Measurements from ENCODE around the gene CDH11.

The CDH11 gene

GRCh38 chr16:64924086-64924485 is 197.8 kb downstream of the CDH11 start:
- H3K9me3 ChIP-seq (replicated peaks; ENCODE audit: insufficient read depth, low read length): no peaks in the 10 kb centered on the region
- no peaks in the 10 kb centered on the region for H3K4me1 ChIP-seq (ENCODE audit: low read length)
- no peak overlapping the region for H3K27ac ChIP-seq (ENCODE audit: low read length)
- no peaks in the 10 kb centered on the region for H3K36me3 ChIP-seq (replicated peaks; ENCODE audit: insufficient read depth, low read length)
- H3K4me2 ChIP-seq (ENCODE audit: low read depth, low read length): no peak overlapping the region
- H3K79me2 ChIP-seq (ENCODE audit: low read length): no peaks in the 10 kb centered on the region
- no peaks in the 10 kb centered on the region for H3F3A ChIP-seq (ENCODE audit: insufficient read depth, low read length)
- DNase-seq: no peak
- H4K20me1 ChIP-seq (ENCODE audit: insufficient read depth, low read length): no peaks in the 10 kb centered on the region
- no peak overlapping the region for H3K4me3 ChIP-seq (ENCODE audit: low read length)
- H3K9ac ChIP-seq (ENCODE audit: low read length): no peak overlapping the region
- H2AFZ ChIP-seq (ENCODE audit: low read length): no peak overlapping the region
- no peaks in the 10 kb centered on the region for H3K27me3 ChIP-seq (replicated peaks; ENCODE audit: insufficient read depth, low read length)
- TF ChIP-seq EZH2 (optimal IDR thresholded peaks at IDR 0.05; ENCODE audit: low read depth, low read length) (no peak), EZH2phosphoT487 (IDR thresholded peaks at IDR 0.05; ENCODE audit: low read length) (no peak), CTCF (IDR thresholded peaks at IDR 0.05; ENCODE audit: low read length) (no peak)
- H3K9me2 ChIP-seq (replicated peaks; ENCODE audit: insufficient read depth, low read length): no peaks in the 10 kb centered on the region; the same call in 1 of the 2 replicates

GRCh38 chr16:64919929-64920607 is 201.8 kb downstream of the CDH11 start:
- H3K9me2 ChIP-seq (replicated peaks; ENCODE audit: insufficient read depth, low read length): no peaks in the 10 kb centered on the region; the same call in 1 of the 2 replicates
- H3K4me1 ChIP-seq (ENCODE audit: low read length): no peaks in the 10 kb centered on the region
- H2AFZ ChIP-seq (ENCODE audit: low read length): no peak overlapping the region
- H3F3A ChIP-seq (ENCODE audit: insufficient read depth, low read length): no peaks in the 10 kb centered on the region
- H3K27me3 ChIP-seq (replicated peaks; ENCODE audit: insufficient read depth, low read length): no peaks in the 10 kb centered on the region
- no peaks in the 10 kb centered on the region for H3K36me3 ChIP-seq (replicated peaks; ENCODE audit: insufficient read depth, low read length)
- TF ChIP-seq CTCF (IDR thresholded peaks at IDR 0.05; ENCODE audit: low read length) (no peak), EZH2phosphoT487 (IDR thresholded peaks at IDR 0.05; ENCODE audit: low read length) (no peak)
- H3K9me3 ChIP-seq (replicated peaks; ENCODE audit: insufficient read depth, low read length): no peaks in the 10 kb centered on the region
- H3K4me2 ChIP-seq (ENCODE audit: low read depth, low read length): no peak overlapping the region
- no peak overlapping the region for H3K27ac ChIP-seq (ENCODE audit: low read length)
- no peak for DNase-seq
- no peaks in the 10 kb centered on the region for H4K20me1 ChIP-seq (ENCODE audit: insufficient read depth, low read length)
- H3K4me3 ChIP-seq (ENCODE audit: low read length): no peak overlapping the region
- no peak overlapping the region for H3K9ac ChIP-seq (ENCODE audit: low read length)
- no peaks in the 10 kb centered on the region for H3K79me2 ChIP-seq (ENCODE audit: low read length)

- Histone ChIP-seq H3K9me2 (replicated peaks; ENCODE audit: insufficient read depth, low read length) (no peaks in the 10 kb centered on the region; the same call in 1 of the 2 replicates), H3K79me2 (ENCODE audit: low read length) (no peaks in the 10 kb centered on the region), H3F3A (ENCODE audit: insufficient read depth, low read length) (no peaks in the 10 kb centered on the region), H3K4me2 (ENCODE audit: low read depth, low read length) (no peak overlapping the region), H3K27me3 (replicated peaks; ENCODE audit: insufficient read depth, low read length) (no peaks in the 10 kb centered on the region), H3K27ac (ENCODE audit: low read length) (no peak overlapping the region), H3K4me3 (ENCODE audit: low read length) (no peak overlapping the region), H2AFZ (ENCODE audit: low read length) (no peak overlapping the region), H3K36me3 (replicated peaks; ENCODE audit: insufficient read depth, low read length) (no peaks in the 10 kb centered on the region), H4K20me1 (ENCODE audit: insufficient read depth, low read length) (no peaks in the 10 kb centered on the region), H3K4me1 (ENCODE audit: low read length) (no peaks in the 10 kb centered on the region), H3K9ac (ENCODE audit: low read length) (no peak overlapping the region), H3K9me3 (replicated peaks; ENCODE audit: insufficient read depth, low read length) (no peaks in the 10 kb centered on the region)
- no peak for DNase-seq
- TF ChIP-seq CTCF (IDR thresholded peaks at IDR 0.05; ENCODE audit: low read length) (no peak), EZH2phosphoT487 (IDR thresholded peaks at IDR 0.05; ENCODE audit: low read length) (no peak), EZH2 (optimal IDR thresholded peaks at IDR 0.05; ENCODE audit: low read depth, low read length) (no peak)
These were observed 202.7 kb downstream of the CDH11 start for GRCh38 chr16:64919141-64919540.
